ENCODE measurements around the gene GRAMD2B. TPM values are rescaled to one million over a fixed set of nuclear protein-coding genes. Genes with fewer than 3 reads are reported as not detected.

The GRAMD2B gene
- total RNA-seq, 2 donors from 2014 or later: 34.9 to 35.8 TPM

DNA sequence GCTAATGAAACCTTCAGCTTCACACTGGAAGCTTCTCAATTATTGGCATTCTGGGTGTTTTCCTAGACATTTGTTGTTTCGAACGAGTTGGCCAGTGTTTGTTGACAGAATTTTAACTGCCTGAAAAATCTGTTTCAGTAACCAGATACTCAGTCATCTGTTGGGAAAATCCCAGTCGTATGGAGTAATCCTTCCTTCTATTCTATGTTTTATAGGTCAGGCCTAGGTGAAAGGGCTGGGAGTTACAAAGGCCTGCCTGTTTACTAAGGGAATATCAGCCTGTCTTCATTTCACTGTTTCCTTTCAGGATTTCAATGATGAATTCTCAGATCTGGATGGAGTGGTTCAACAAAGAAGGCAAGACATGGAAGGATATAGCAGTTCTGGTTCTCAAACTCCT, 59.9 kb downstream of the GRAMD2B start:
- Histone ChIP-seq H3K4me3 (no peak overlapping the region), H3K27ac (no peak overlapping the region), H3K36me3 (replicated peaks in 1 of 2; ENCODE audit: insufficient read depth in 1 of 2, low read depth in 2 of 2) (peaks cover 0 to 25% of the 10 kb centered on the region in 2 donors), H3K9me3 (no peaks in the 10 kb centered on the region), H3K27me3 (no peaks in the 10 kb centered on the region), H3K4me1 (peaks cover 3% of the 10 kb centered on the region)
- ATAC-seq: no peak
- WGBS, 2 donors: 64 to 67% methylated on average over 3 of the region's 3 CpGs
- DNase-seq: no peak
- TF ChIP-seq POLR2A (IDR thresholded peaks at IDR 0.05) (no peak), CTCF (IDR thresholded peaks at IDR 0.05) (no peak)
- intact Hi-C loops (cut with DNase I): no loop called here

- no peak for TF ChIP-seq CTCF (IDR thresholded peaks at IDR 0.05)
- no peaks in the 10 kb centered on the region for H3K27me3 ChIP-seq
- no peaks in the 10 kb centered on the region for H3K9me3 ChIP-seq
- intact Hi-C loops (cut with DNase I): no loop called here
- peaks cover 0 to 25% of the 10 kb centered on the region in 2 donors for H3K36me3 ChIP-seq (replicated peaks in 1 of 2; ENCODE audit: insufficient read depth in 1 of 2, low read depth in 2 of 2)
- H3K27ac ChIP-seq: no peak overlapping the region
- H3K4me3 ChIP-seq: no peak overlapping the region
- no peaks in the 10 kb centered on the region for H3K4me1 ChIP-seq
- ATAC-seq (no peak), DNase-seq (no peak)
- 85 to 96% methylated on average over 2 of the region's 2 CpGs for WGBS, 2 donors
Observed at GRCh38 chr5:126484253-126484652, 61.0 kb downstream of the GRAMD2B start.

GRCh38 chr5:126486332-126486731, 63.1 kb downstream of the GRAMD2B start:
- DNase-seq (no peak), ATAC-seq (no peak)
- WGBS, 2 donors: 86 to 94% methylated on average over 3 of the region's 3 CpGs
- no peak overlapping the region for H3K4me3 ChIP-seq
- H3K36me3 ChIP-seq (replicated peaks in 1 of 2; ENCODE audit: insufficient read depth in 1 of 2, low read depth in 2 of 2): peaks cover 0 to 25% of the 10 kb centered on the region in 2 donors
- TF ChIP-seq CTCF (IDR thresholded peaks at IDR 0.05) (no peak), POLR2A (IDR thresholded peaks at IDR 0.05) (no peak)
- no peaks in the 10 kb centered on the region for H3K4me1 ChIP-seq
- no peaks in the 10 kb centered on the region for H3K9me3 ChIP-seq
- intact Hi-C loops (cut with DNase I): no loop called here
- no peaks in the 10 kb centered on the region for H3K27me3 ChIP-seq
- H3K27ac ChIP-seq: no peak overlapping the region

DNA sequence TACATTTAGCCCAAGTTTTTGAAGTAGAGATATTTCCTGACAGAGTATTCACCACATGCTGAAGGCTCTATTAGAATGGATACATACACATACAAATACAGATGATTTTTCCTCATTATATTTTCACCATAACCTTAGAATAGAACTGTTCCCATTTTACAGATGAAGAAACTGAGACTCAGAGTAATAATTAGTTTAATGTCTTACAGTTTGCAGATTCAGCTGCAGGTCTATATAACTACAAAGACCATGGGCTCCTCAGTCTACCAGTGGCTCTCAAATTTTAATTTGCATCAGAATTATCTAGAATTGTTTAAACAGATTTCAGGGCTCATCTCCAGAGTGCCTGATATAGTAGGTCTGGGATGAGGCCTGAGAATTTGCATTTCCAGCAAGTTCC, 64.4 kb downstream of the GRAMD2B start:
- no peak overlapping the region for H3K4me3 ChIP-seq
- H3K9me3 ChIP-seq: no peaks in the 10 kb centered on the region
- no peak overlapping the region for H3K27ac ChIP-seq
- H3K36me3 ChIP-seq (replicated peaks in 1 of 2; ENCODE audit: insufficient read depth in 1 of 2, low read depth in 2 of 2): peaks cover 0 to 25% of the 10 kb centered on the region in 2 donors
- TF ChIP-seq POLR2A (IDR thresholded peaks at IDR 0.05): no peak
- TF ChIP-seq CTCF (IDR thresholded peaks at IDR 0.05): no peak
- DNase-seq: no peak
- H3K4me1 ChIP-seq: no peaks in the 10 kb centered on the region
- intact Hi-C loops (cut with DNase I): no loop called here
- no peak for ATAC-seq
- H3K27me3 ChIP-seq: no peaks in the 10 kb centered on the region

GRCh38 chr5:126488443-126489065, 65.3 kb downstream of the GRAMD2B start:
- no peaks in the 10 kb centered on the region for H3K27me3 ChIP-seq
- ATAC-seq (no peak), DNase-seq (no peak)
- no peaks in the 10 kb centered on the region for H3K4me1 ChIP-seq
- 83 to 88% methylated on average over 7 of the region's 7 CpGs for WGBS, 2 donors
- TF ChIP-seq CTCF (IDR thresholded peaks at IDR 0.05): no peak
- no peak for TF ChIP-seq POLR2A (IDR thresholded peaks at IDR 0.05)
- H3K36me3 ChIP-seq (replicated peaks in 1 of 2; ENCODE audit: insufficient read depth in 1 of 2, low read depth in 2 of 2): peaks cover 0 to 25% of the 10 kb centered on the region in 2 donors
- H3K9me3 ChIP-seq: no peaks in the 10 kb centered on the region
- H3K4me3 ChIP-seq: no peak overlapping the region
- intact Hi-C loops (cut with DNase I): no loop called here
- no peak overlapping the region for H3K27ac ChIP-seq

All from body of pancreas (tissue), 4 donors.